Cardiac muscle cell (in vitro differentiated cells and primary cell): ENCODE results near the gene MET. TPM values are rescaled to one million over a fixed set of nuclear protein-coding genes. Genes with fewer than 3 reads are reported as not detected.
"Not testable (repeated sequence)": the region's sequence is repeated elsewhere in the genome, so short reads cannot be mapped to it uniquely, and the experiment has no call there.

ENCODE experiments used
- DNase-seq, 2 donors: peaks; one replicate each; pipeline versions ENCODE4 v3.0.0 to v3.0.0-alpha.2; 2010 to 2017; ENCODE audit warnings: low read depth in 1 of 2, low spot score in 1 of 2
- H3K27ac ChIP-seq: fragments of 200-600 bp; sonication (generic); 2 replicates; pipeline ENCODE4 v1.5.1; 2016
- H3K27me3 ChIP-seq: fragments of 200-600 bp; sonication (generic); 2 replicates; pipeline ENCODE4 v1.6.0; 2016; ENCODE audit warnings: control low read depth
- H3K36me3 ChIP-seq: fragments of 200-600 bp; sonication (generic); 2 replicates; pipeline ENCODE4 v1.5.1; 2016; ENCODE audit warnings: control low read depth
- H3K4me1 ChIP-seq: fragments of 200-600 bp; sonication (generic); 2 replicates; pipeline ENCODE4 v1.8.1; 2017; ENCODE audit warnings: low read depth, mild to moderate bottlenecking, mixed run types
- H3K4me3 ChIP-seq: fragments of 200-600 bp; sonication (generic); 2 replicates; pipeline ENCODE4 v1.5.1; 2016; ENCODE audit warnings: mild to moderate bottlenecking
- H3K9me3 ChIP-seq: fragments of 200-600 bp; sonication (generic); 2 replicates; pipeline ENCODE4 v1.5.1; 2017; ENCODE audit warnings: low read depth, mild to moderate bottlenecking, control low read depth
- polyA plus RNA-seq: library from polyadenylated mRNA; unstranded; fragments of >200 nt; fragmentation: Nextera tagmentation; extraction: Ambion mirVana; gene quantifications from 2 replicates; pipeline ENCODE4 v1.2.1, GENCODE V29; 2016
- total RNA-seq: library from RNA; depleted of rRNA; stranded (reverse); fragments of >200 nt; gene quantifications from 2 replicates; pipeline ENCODE4 v1.2.3, GENCODE V29; 2016
- TF ChIP-seq, protein P1 (sequence below): IDR thresholded peaks from 2 replicates; pipeline ENCODE4 v1.5.1; 2012; ENCODE audit warnings: low read depth, mild to moderate bottlenecking, low read length

MET gene
- total and polyA plus RNA-seq, 2 experiments from 2014 or later = 1.8 to 1.9 TPM

DNA sequence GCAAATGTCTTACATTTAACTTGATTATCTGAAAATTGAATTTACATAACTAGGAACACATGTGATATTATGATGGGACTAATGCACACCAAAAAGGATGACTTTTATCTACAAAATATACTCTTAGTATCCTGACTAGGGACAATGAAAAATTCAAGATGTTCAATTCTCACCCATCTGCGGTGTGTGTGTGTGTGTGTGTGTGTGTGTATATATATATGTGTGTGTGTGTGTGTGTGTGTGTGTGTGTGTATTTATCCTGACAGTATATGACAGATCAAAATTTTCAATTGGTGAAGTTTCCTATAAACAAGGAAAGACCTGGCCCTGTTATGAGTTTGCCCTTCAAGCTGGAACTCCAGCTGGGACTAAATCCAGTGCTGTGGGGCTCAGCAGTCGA is 40.3 kb upstream of the MET start:
- TF ChIP-seq, protein P1, sequence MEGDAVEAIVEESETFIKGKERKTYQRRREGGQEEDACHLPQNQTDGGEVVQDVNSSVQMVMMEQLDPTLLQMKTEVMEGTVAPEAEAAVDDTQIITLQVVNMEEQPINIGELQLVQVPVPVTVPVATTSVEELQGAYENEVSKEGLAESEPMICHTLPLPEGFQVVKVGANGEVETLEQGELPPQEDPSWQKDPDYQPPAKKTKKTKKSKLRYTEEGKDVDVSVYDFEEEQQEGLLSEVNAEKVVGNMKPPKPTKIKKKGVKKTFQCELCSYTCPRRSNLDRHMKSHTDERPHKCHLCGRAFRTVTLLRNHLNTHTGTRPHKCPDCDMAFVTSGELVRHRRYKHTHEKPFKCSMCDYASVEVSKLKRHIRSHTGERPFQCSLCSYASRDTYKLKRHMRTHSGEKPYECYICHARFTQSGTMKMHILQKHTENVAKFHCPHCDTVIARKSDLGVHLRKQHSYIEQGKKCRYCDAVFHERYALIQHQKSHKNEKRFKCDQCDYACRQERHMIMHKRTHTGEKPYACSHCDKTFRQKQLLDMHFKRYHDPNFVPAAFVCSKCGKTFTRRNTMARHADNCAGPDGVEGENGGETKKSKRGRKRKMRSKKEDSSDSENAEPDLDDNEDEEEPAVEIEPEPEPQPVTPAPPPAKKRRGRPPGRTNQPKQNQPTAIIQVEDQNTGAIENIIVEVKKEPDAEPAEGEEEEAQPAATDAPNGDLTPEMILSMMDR = no peak
- DNase-seq = no peak
- Histone ChIP-seq H3K4me3 (no peak overlapping the region), H3K27ac (no peak overlapping the region), H3K27me3 (no peaks in the 10 kb centered on the region), H3K4me1 (no peaks in the 10 kb centered on the region), H3K9me3 (no peaks in the 10 kb centered on the region), H3K36me3 (no peaks in the 10 kb centered on the region)

DNA sequence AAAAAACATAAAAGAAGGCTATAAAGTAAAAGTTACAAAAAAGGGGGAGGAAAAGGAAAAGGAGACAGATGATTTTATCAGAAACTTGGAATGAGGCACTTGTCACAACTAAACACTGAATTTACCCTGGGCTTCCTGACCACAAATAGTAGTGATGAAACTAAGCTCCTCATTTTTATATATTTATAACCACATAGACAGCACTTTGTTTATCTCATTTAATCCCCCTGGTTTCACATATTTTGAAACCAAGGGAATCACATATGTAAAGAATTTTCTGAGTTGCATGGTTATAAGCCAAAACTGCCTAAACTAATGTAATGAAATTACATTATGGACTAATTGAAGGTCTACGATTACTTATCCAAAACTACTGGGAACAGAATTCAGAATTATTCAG is 39.6 kb upstream of the MET start:
- H3K36me3 ChIP-seq = no peaks in the 10 kb centered on the region
- H3K27ac ChIP-seq = no peak overlapping the region
- DNase-seq = no peak
- no peaks in the 10 kb centered on the region for H3K27me3 ChIP-seq
- TF ChIP-seq, protein P1 = no peak
- no peaks in the 10 kb centered on the region for H3K9me3 ChIP-seq
- H3K4me3 ChIP-seq = no peak overlapping the region
- no peaks in the 10 kb centered on the region for H3K4me1 ChIP-seq

DNA sequence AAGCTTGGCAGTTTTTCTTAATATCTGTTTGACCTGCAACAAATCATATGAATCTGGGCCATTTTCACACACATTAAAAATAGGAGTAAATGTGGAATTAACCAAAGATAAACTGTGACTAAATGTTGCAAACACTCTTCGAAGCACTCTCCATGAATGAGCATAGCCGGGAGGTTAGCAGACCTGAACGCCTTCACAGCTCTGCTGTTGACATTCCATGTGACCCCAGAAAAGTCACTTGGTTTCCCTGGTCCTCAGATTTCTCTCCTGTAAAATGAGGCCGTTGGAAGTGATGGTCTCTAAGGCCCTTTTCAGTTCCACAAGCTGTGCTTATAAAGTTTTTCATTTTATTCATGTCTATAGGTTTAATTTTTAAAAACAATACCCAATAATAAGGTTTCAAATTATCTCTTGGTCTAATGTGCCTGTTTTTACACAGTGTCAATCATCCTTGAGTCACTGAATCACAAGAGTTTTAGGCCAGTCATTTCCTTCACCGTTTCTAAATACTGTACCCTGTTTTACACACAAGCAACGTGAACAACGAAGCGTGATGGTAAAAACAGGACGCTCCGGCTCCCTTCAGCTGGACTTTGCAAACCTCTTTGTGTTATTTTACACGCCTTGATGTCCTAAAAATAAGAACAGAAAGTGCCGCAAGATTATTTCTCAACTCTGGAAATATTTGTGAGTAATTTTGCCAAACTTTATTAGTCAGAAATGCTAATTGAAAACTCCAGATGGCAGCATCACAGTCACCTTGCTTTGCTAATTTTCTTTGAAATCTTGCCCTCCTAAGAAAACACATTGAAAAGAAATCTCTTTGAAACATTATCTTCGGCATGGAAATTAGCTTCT is 38.6 kb upstream of the MET start:
- TF ChIP-seq, protein P1 = peak; percentile 12
- no peaks in the 10 kb centered on the region for H3K4me1 ChIP-seq
- peak in 1 of 2 donors; percentile 62 for DNase-seq
- H3K4me3 ChIP-seq = no peak overlapping the region
- H3K36me3 ChIP-seq = no peaks in the 10 kb centered on the region
- no peaks in the 10 kb centered on the region for H3K9me3 ChIP-seq
- H3K27me3 ChIP-seq = no peaks in the 10 kb centered on the region
- no peak overlapping the region for H3K27ac ChIP-seq

DNA sequence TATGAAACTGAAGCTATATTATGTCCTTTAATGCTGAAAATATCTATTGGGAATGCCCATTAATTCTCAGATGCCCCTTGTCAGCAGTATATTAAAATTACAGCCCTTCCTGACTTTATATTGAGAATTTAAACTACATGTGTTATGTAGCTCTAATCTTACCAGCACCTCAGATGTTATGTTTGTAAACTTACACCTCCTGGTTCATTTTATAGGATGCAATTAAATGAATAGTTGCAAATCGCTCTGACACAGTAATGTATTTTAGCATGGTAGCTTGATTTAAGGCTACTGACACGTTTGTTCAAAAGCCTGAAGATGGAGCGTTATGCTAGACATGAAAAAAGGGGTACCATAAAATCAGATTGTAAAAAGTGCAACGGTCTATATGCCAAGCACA is 35.0 kb upstream of the MET start:
- no peaks in the 10 kb centered on the region for H3K36me3 ChIP-seq
- TF ChIP-seq, protein P1 = no peak
- no peak for DNase-seq
- H3K9me3 ChIP-seq = no peaks in the 10 kb centered on the region
- no peaks in the 10 kb centered on the region for H3K27me3 ChIP-seq
- no peaks in the 10 kb centered on the region for H3K4me1 ChIP-seq
- H3K27ac ChIP-seq = no peak overlapping the region
- no peak overlapping the region for H3K4me3 ChIP-seq

DNA sequence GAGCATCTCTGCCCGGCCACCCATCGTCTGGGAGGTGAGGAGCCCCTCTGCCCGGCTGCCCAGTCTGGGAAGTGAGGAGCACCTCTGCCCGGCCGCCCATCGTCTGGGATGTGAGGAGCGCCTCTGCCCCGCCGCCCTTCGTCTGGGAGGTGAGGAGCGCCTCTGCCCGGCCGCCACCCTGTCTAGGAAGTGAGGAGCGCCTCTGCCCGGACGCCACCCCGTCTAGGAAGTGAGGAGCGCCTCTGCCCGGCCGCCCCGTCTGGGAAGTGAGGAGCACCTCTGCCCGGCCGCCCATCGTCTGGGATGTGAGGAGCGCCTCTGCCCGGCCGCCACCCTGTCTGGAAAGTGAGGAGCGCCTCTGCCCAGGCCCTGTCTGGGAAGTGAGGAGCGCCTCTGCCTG is 33.4 kb upstream of the MET start:
- H3K36me3 ChIP-seq, H3K9me3 ChIP-seq, H3K4me1 ChIP-seq, H3K4me3 ChIP-seq, H3K27ac ChIP-seq, DNase-seq, H3K27me3 ChIP-seq: not testable (repeated sequence)

DNA sequence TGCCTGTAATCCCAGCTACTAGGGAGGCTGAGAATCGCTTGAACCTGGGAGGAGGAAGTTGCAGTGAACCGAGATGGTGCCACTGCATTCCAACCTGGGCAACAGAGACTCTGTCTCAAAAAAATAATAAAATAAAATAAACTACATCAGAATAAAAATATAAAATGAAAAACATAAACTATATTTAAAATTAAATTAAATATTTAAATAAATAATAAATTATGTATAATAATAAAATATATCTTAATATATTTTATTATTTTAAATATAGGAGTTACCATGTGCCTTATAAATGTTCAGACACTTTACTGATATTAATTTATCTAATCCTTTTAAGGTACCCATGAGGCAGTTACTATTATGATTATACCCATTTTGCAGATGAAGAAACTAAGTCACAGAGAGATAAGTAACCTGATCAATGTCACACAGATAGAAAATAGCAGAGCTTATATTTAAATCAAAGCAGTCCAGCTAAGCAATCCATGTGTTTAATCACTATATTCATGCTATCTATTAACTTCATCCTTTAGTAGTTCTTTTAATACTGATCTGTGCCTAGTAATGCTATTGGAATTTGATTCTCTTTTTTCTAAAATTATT is 30.3 kb upstream of the MET start:
- Histone ChIP-seq H3K4me3 (no peak overlapping the region), H3K4me1 (peaks cover under 1% of the 10 kb centered on the region), H3K36me3 (no peaks in the 10 kb centered on the region), H3K27me3 (no peaks in the 10 kb centered on the region), H3K9me3 (no peaks in the 10 kb centered on the region), H3K27ac (no peak overlapping the region)
- no peak for DNase-seq
- TF ChIP-seq, protein P1 = no peak

DNA sequence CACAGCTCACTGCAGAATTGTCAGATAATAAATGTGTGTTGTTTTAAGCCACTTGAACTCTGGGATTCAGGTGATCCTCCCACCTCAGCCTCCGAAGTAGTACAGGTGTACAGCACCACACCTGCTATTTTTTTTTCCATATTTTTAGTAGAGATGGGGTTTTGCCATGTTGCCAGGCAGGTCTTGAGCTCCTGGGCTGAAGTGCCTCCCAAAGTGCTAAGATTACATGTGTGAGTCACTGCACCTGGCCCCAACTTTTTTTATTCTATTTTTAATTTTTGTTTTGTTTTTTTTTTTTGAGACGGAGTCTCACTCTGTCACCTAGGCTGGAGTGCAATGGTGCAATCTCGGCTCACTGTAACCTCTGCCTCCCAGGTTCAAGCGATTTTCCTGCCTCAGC is 28.8 kb upstream of the MET start:
- not testable (repeated sequence) for DNase-seq, H3K4me3 ChIP-seq, H3K27ac ChIP-seq, H3K36me3 ChIP-seq, H3K9me3 ChIP-seq, H3K27me3 ChIP-seq
- H3K4me1 ChIP-seq = peaks cover 15% of the 10 kb centered on the region
